Measurements from ENCODE around the gene APOBEC3F. TPM values are rescaled to one million over a fixed set of nuclear protein-coding genes. Genes with fewer than 3 reads are reported as not detected.
"Not testable (repeated sequence)": the region's sequence is repeated elsewhere in the genome, so short reads cannot be mapped to it uniquely, and the experiment has no call there.

The APOBEC3F gene
- polyA plus RNA-seq, 1 experiment = 7.9 TPM

DNA sequence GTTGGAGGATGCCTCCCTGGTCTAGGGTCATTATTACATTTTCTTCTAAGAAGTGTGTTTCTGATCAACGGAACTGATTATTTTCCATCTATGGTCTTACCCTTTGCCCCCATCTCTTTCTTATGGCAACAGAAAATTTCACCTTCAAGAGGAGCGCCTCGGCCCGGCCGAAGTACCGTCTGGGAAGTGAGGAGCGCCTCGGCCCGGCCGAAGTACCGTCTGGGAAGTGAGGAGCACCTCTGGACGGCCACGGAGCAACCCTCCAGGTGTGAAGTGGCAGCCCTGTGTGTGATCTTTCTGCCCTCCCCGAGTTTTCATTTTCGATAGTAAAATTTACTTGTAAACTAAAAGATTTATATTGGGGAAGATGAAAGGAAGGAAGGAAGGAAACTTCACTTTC, 29.7 kb upstream of the APOBEC3F start:
- DNase-seq (ENCODE audit: low read depth, low spot score) = no peak
- H3K27me3 ChIP-seq (ENCODE audit: control insufficient read depth, insufficient read depth, low read length) = no peaks in the 10 kb centered on the region
- no peak overlapping the region for H3K27ac ChIP-seq (ENCODE audit: low read depth, low read length)
- CTCF ChIA-PET = no interaction called here
- no peak for TF ChIP-seq CTCF (IDR thresholded peaks at IDR 0.05; ENCODE audit: low read depth, low read length)
- H3K9me3 ChIP-seq (ENCODE audit: control insufficient read depth, insufficient read depth, low read length) = no peaks in the 10 kb centered on the region
- POLR2A ChIA-PET = no interaction called here
- H3K4me3 ChIP-seq (ENCODE audit: low read depth, low read length) = no peak overlapping the region

GRCh38 chr22:39012533-39013511, 27.8 kb upstream of the APOBEC3F start:
- POLR2A ChIA-PET = no interaction called here

DNA sequence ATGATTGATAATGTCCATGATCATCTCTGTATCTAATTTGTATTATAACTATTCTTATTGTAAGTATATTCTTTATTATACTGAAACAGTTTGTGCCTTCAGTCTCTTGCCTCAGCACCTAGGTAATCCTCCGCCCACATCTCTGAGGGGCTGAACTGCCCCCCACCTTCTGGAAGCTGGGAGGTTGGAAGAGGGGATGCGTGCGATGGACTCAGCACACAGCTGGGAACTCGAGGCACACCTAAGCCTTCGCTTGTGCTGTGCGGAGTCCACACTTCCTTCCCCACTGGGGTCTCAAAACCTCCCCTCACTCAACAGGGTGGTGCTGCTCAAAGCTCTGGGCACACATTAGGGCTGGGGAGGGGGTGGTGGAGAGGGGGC, 27.1 kb upstream of the APOBEC3F start:
- H3K9me3 ChIP-seq (ENCODE audit: control insufficient read depth, insufficient read depth, low read length); H3K27me3 ChIP-seq (ENCODE audit: control insufficient read depth, insufficient read depth, low read length); POLR2A ChIA-PET; H3K27ac ChIP-seq (ENCODE audit: low read depth, low read length); DNase-seq (ENCODE audit: low read depth, low spot score): not testable (repeated sequence)
- H3K4me3 ChIP-seq (ENCODE audit: low read depth, low read length) = peak overlapping the region; percentile 75
- CTCF ChIA-PET = interaction anchor here (0.6 to 1.6 kb wide), 4 partner anchors 9 to 200 kb away, joined by 3 to 4 read pairs (median 4); no protein-coding TSS in a partner anchor

More at GRCh38 chr22:39012533-39013511, 27.8 kb upstream of the APOBEC3F start:
- H3K4me3 ChIP-seq (ENCODE audit: low read depth, low read length) = no peak overlapping the region
- H3K27me3 ChIP-seq (ENCODE audit: control insufficient read depth, insufficient read depth, low read length) = no peaks in the 10 kb centered on the region
- no peaks in the 10 kb centered on the region for H3K9me3 ChIP-seq (ENCODE audit: control insufficient read depth, insufficient read depth, low read length)
- no peak for TF ChIP-seq CTCF (IDR thresholded peaks at IDR 0.05; ENCODE audit: low read depth, low read length)
- CTCF ChIA-PET = interaction anchor here (0.6 to 1.6 kb wide), 4 partner anchors 8 to 201 kb away, joined by 3 to 4 read pairs (median 4); no protein-coding TSS in a partner anchor
- no peak overlapping the region for H3K27ac ChIP-seq (ENCODE audit: low read depth, low read length)
- DNase-seq (ENCODE audit: low read depth, low spot score) = no peak

- peak; percentile 74 for DNase-seq (ENCODE audit: low read depth, low spot score)
- CTCF ChIA-PET = interaction anchor here (0.6 to 1.6 kb wide), 4 partner anchors 10 to 199 kb away, joined by 3 to 8 read pairs (median 4); no protein-coding TSS in a partner anchor
- TF ChIP-seq CTCF (IDR thresholded peaks at IDR 0.05; ENCODE audit: low read depth, low read length) = peak; percentile 18; the same call in 1 of the 2 replicates
- Histone ChIP-seq H3K9me3 (ENCODE audit: control insufficient read depth, insufficient read depth, low read length) (no peaks in the 10 kb centered on the region), H3K27ac (ENCODE audit: low read depth, low read length) (peak within 1 kb of the TSS; percentile 75), H3K4me3 (ENCODE audit: low read depth, low read length) (peak within 1 kb of the TSS; percentile 75), H3K27me3 (ENCODE audit: control insufficient read depth, insufficient read depth, low read length) (no peaks in the 10 kb centered on the region)
- POLR2A ChIA-PET = interaction anchor here (0.7 kb wide), 1 partner anchor 130 kb away, joined by 4 read pairs; no protein-coding TSS in a partner anchor
Observed at GRCh38 chr22:39013942-39014722, 26.5 kb upstream of the APOBEC3F start, which contains the start of gene APOBEC3C. APOBEC3C (plus strand) TSS chr22:39014257; CDS start chr22:39014363, 106 bp downstream.

GRCh38 chr22:39014723-39015121, 25.9 kb upstream of the APOBEC3F start:
- DNase-seq (ENCODE audit: low read depth, low spot score); H3K27me3 ChIP-seq (ENCODE audit: control insufficient read depth, insufficient read depth, low read length); H3K9me3 ChIP-seq (ENCODE audit: control insufficient read depth, insufficient read depth, low read length): not testable (repeated sequence)
- Histone ChIP-seq H3K4me3 (ENCODE audit: low read depth, low read length) (peak overlapping the region; percentile 75), H3K27ac (ENCODE audit: low read depth, low read length) (peak overlapping the region; percentile 75)
- CTCF ChIA-PET = interaction anchor here (1.2 to 1.4 kb wide), 2 partner anchors 10 to 144 kb away, joined by 4 to 8 read pairs; no protein-coding TSS in a partner anchor
- POLR2A ChIA-PET = interaction anchor here (0.7 kb wide), 1 partner anchor 129 kb away, joined by 4 read pairs; no protein-coding TSS in a partner anchor

Measured in AG04450 (cell line).